VCaP (cell line): ENCODE results near the gene KLRG1.

Experiments used
- H3K27ac ChIP-seq: fragments of 450-650 bp; 2 replicates; pipeline ENCODE4 v1.5.1; 2017
- CTCF ChIP-seq: fragments of 450-650 bp; conservative IDR thresholded peaks from 2 replicates; pipeline ENCODE4 v1.5.1; 2017; ENCODE audit warnings: mild to moderate bottlenecking, moderate library complexity

The KLRG1 gene

GRCh38 chr12:8958066-8958465, 31.3 kb upstream of the KLRG1 start:
- TF ChIP-seq CTCF, result no peak
- H3K27ac ChIP-seq, result no peak overlapping the region

GRCh38 chr12:8960176-8960575, 29.2 kb upstream of the KLRG1 start:
- peak overlapping the region; percentile 37 for H3K27ac ChIP-seq
- TF ChIP-seq CTCF, result no peak

- peak overlapping the region; percentile 94 for H3K27ac ChIP-seq
- TF ChIP-seq CTCF, result no peak
These were observed 20.6 kb upstream of the KLRG1 start for GRCh38 chr12:8968761-8969160.

GRCh38 chr12:8969861-8970411, 19.4 kb upstream of the KLRG1 start:
- no peak for TF ChIP-seq CTCF
- peak overlapping the region; percentile 94 for H3K27ac ChIP-seq

GRCh38 chr12:8970432-8970831, 18.9 kb upstream of the KLRG1 start:
- no peak for TF ChIP-seq CTCF

GRCh38 chr12:8980137-8980536, 9.2 kb upstream of the KLRG1 start:
- no peak overlapping the region for H3K27ac ChIP-seq
- TF ChIP-seq CTCF, result no peak

More at GRCh38 chr12:8970432-8970831, 18.9 kb upstream of the KLRG1 start:
- peak overlapping the region; percentile 94 for H3K27ac ChIP-seq

- no peak for TF ChIP-seq CTCF
- no peak overlapping the region for H3K27ac ChIP-seq
These were observed 4.1 kb upstream of the KLRG1 start for GRCh38 chr12:8985213-8985754.
